ENCODE results near the gene NRBF2.

The NRBF2 gene

GRCh38 chr10:63157845-63158624, 24.9 kb downstream of the NRBF2 start:
- POLR2A ChIA-PET = no interaction called here
- TF ChIP-seq CTBP1 (IDR thresholded peaks at IDR 0.05; ENCODE audit: borderline replicate concordance) (no peak), FOXM1 (IDR thresholded peaks at IDR 0.05; ENCODE audit: borderline replicate concordance) (no peak), ZNF384 (IDR thresholded peaks at IDR 0.05) (no peak), NFRKB (IDR thresholded peaks at IDR 0.05) (no peak), LEF1 (IDR thresholded peaks at IDR 0.05; ENCODE audit: borderline replicate concordance) (no peak), SP1 (IDR thresholded peaks at IDR 0.05) (no peak), FOXA1 (IDR thresholded peaks at IDR 0.05) (no peak)
- DNase-seq (ENCODE audit: extremely low spot score) = peak; percentile 66
- CTCF ChIA-PET = interaction anchor here (0.6 to 2.1 kb wide), 9 partner anchors 10 to 642 kb away, joined by 3 to 9 read pairs (median 3); no protein-coding TSS in a partner anchor

DNA sequence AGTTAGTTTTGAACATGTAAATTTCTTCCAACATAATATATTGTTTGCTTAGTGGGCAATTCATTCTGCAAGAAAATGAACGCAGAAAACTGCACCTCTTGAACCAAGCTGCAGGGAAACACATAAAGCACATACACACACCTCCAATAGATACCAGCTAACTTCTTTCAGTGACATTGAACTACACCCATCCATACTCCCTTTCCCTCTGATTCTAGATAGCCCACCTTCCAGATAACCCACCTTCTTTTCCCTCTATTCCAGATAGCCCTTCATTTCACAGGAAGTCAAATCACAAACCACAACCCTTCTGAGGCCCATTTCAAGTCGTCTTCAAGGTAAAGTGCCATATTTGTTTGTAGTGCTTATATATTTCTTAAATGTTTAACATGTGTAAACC, 28.5 kb downstream of the NRBF2 start:
- TF ChIP-seq, protein P1, sequence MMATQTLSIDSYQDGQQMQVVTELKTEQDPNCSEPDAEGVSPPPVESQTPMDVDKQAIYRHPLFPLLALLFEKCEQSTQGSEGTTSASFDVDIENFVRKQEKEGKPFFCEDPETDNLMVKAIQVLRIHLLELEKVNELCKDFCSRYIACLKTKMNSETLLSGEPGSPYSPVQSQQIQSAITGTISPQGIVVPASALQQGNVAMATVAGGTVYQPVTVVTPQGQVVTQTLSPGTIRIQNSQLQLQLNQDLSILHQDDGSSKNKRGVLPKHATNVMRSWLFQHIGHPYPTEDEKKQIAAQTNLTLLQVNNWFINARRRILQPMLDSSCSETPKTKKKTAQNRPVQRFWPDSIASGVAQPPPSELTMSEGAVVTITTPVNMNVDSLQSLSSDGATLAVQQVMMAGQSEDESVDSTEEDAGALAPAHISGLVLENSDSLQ (IDR thresholded peaks at IDR 0.05) = no peak
- TF ChIP-seq LEF1 (IDR thresholded peaks at IDR 0.05; ENCODE audit: borderline replicate concordance) (no peak), ZNF384 (IDR thresholded peaks at IDR 0.05) (no peak), SUZ12 (IDR thresholded peaks at IDR 0.05) (no peak), ELF4 (IDR thresholded peaks at IDR 0.05) (no peak), L3MBTL2 (conservative IDR thresholded peaks at IDR 0.05) (no peak), TARDBP (IDR thresholded peaks at IDR 0.05) (no peak), FOXK2 (IDR thresholded peaks at IDR 0.05) (no peak)
- DNase-seq (ENCODE audit: extremely low spot score) = no peak
- POLR2A ChIA-PET = no interaction called here
- CTCF ChIA-PET = no interaction called here

DNA sequence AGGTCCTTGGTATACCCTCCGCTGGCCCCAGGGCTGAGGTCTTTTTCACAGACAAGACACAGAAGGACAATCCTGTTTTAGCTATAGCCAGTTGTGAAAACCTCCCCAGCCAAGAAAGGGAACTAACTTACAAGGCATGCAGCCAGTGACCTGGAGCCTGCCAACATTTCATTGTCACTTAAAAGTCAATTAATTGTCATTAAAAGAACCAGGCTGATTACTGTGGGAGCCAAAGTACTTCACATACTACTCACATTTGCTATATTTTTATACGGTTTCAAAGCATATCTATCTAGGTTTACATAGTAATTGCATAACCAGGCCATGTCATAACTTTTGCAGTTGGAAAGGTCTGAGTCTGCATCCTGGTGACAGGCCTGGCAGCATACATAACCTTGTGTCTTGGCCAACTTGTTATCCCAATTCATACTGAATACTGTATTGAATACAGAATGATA, 31.1 kb downstream of the NRBF2 start:
- no peak for DNase-seq (ENCODE audit: extremely low spot score)
- ChIA-PET POLR2A (no interaction called here), CTCF (interaction anchor here (0.7 kb wide), 1 partner anchor 23 kb away, joined by 4 read pairs; no protein-coding TSS in a partner anchor)
- TF ChIP-seq FOXK2 (IDR thresholded peaks at IDR 0.05) (no peak), HDGF (IDR thresholded peaks at IDR 0.05; ENCODE audit: borderline replicate concordance) (no peak), ZNF384 (IDR thresholded peaks at IDR 0.05) (no peak), TARDBP (IDR thresholded peaks at IDR 0.05) (no peak), CTBP1 (IDR thresholded peaks at IDR 0.05; ENCODE audit: borderline replicate concordance) (no peak), FOXA1 (IDR thresholded peaks at IDR 0.05) (no peak), BHLHE40 (IDR thresholded peaks at IDR 0.05; ENCODE audit: borderline replicate concordance) (no peak), ELF4 (IDR thresholded peaks at IDR 0.05) (no peak), L3MBTL2 (conservative IDR thresholded peaks at IDR 0.05) (no peak), FOXM1 (IDR thresholded peaks at IDR 0.05; ENCODE audit: borderline replicate concordance) (no peak), LEF1 (IDR thresholded peaks at IDR 0.05; ENCODE audit: borderline replicate concordance) (no peak), NFRKB (IDR thresholded peaks at IDR 0.05) (no peak), SUZ12 (IDR thresholded peaks at IDR 0.05) (no peak), SP1 (IDR thresholded peaks at IDR 0.05) (no peak), ARNT (IDR thresholded peaks at IDR 0.05) (no peak)
- TF ChIP-seq, protein P1 (IDR thresholded peaks at IDR 0.05) = no peak

DNA sequence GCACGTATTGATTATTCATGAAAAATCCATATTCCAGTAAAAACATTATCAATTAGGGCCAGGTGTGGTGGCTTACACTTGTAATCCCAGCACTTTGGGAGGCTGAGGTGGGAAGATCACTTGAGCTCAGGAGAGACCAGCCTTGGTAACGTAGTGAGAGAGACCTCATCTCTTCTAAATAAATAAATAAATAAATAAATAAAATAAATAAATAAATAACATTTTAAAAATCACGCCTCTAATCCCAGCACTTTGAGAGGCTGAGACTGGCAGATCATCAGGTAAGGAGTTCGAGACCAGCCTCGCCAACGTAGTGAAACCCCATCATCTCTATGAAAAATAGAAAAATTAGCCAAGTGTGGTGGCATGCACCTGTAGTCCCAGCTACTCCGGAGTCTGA, 32.1 kb downstream of the NRBF2 start:
- TF ChIP-seq NFRKB (IDR thresholded peaks at IDR 0.05) = no peak
- no peak for TF ChIP-seq ELF4 (IDR thresholded peaks at IDR 0.05)
- TF ChIP-seq HDGF (IDR thresholded peaks at IDR 0.05; ENCODE audit: borderline replicate concordance) = no peak
- TF ChIP-seq SUZ12 (IDR thresholded peaks at IDR 0.05) = no peak
- no peak for TF ChIP-seq ZNF384 (IDR thresholded peaks at IDR 0.05)
- TF ChIP-seq LEF1 (IDR thresholded peaks at IDR 0.05; ENCODE audit: borderline replicate concordance) = no peak
- no peak for TF ChIP-seq FOXA1 (IDR thresholded peaks at IDR 0.05)
- TF ChIP-seq FOXK2 (IDR thresholded peaks at IDR 0.05) = no peak
- TF ChIP-seq L3MBTL2 (conservative IDR thresholded peaks at IDR 0.05) = no peak
- TF ChIP-seq SP1 (IDR thresholded peaks at IDR 0.05) = no peak
- no peak for TF ChIP-seq BHLHE40 (IDR thresholded peaks at IDR 0.05; ENCODE audit: borderline replicate concordance)
- POLR2A ChIA-PET = no interaction called here
- no peak for DNase-seq (ENCODE audit: extremely low spot score)
- CTCF ChIA-PET = interaction anchor here (0.7 to 3.8 kb wide), 2 partner anchors 24 to 554 kb away, joined by 4 to 59 read pairs; no protein-coding TSS in a partner anchor

DNA sequence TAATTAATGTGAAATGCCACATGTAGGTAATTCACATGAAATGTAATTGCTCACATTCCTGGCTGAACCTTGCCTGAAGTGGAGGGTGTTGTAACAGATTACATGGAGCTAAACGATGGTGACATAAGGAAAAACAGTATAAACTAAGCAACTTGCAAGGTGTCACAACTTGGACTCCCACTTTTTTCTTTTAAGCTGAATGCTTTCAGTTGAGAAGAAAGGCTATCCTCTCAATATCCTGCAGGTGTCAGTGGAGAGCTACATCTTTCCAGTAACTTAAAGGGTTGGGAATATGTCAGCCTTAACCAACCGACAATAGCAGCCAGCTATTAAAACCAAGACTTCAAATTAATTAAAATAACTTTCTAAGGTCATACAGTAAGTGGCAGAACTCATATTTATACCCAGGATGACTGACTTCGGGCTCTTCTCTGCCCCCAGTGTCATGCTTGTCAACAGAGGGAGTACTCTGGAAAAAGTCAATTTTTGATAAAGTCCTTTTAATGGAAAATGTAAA, 33.7 kb downstream of the NRBF2 start:
- POLR2A ChIA-PET = interaction anchor here (1.2 to 2.9 kb wide), 5 partner anchors 102 to 470 kb away, joined by 3 to 11 read pairs (median 5); partner anchors contain the start of gene JMJD1C
- DNase-seq (ENCODE audit: extremely low spot score) = peak; percentile 49
- CTCF ChIA-PET = interaction anchor here (0.6 to 3.8 kb wide), 21 partner anchors 8 to 653 kb away, joined by 3 to 59 read pairs (median 4); no protein-coding TSS in a partner anchor
- TF ChIP-seq SP1 (IDR thresholded peaks at IDR 0.05) = no peak
- TF ChIP-seq BHLHE40 (IDR thresholded peaks at IDR 0.05; ENCODE audit: borderline replicate concordance) = no peak
- TF ChIP-seq CTBP1 (IDR thresholded peaks at IDR 0.05; ENCODE audit: borderline replicate concordance) = no peak
- no peak for TF ChIP-seq L3MBTL2 (conservative IDR thresholded peaks at IDR 0.05)
- no peak for TF ChIP-seq LEF1 (IDR thresholded peaks at IDR 0.05; ENCODE audit: borderline replicate concordance)
- TF ChIP-seq FOXA1 (IDR thresholded peaks at IDR 0.05) = no peak
- no peak for TF ChIP-seq HDGF (IDR thresholded peaks at IDR 0.05; ENCODE audit: borderline replicate concordance)
- TF ChIP-seq ELF4 (IDR thresholded peaks at IDR 0.05) = no peak

DNA sequence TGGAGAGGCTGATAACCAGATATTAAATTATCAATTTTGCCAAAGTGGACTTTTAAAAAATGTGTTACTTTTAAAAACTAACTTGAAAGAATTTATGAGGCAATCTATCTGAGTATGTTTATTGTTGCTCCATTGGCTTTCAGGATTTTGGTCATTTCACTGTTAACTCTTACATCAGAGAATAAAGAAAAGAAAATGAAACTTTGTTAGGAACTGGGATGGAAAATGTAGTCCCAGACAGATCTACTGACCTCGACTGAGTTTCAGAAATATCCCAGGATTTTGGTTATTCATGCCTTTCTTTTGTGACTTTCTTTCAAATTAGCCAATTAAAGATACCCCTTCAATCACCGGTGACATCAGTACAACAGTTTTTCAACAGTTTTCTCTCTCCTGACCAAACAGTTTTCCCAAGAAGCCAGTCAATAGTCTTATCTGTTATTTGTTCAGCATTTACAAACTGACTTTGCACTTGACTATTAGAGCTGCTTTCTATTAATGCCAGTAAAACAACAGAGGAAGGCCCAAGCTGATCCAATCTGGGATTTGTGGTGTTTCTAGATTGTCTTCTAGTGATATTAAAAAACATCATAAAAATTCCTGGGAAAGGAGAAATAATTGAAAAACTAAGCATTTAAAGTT, 35.8 kb downstream of the NRBF2 start:
- TF ChIP-seq LEF1 (IDR thresholded peaks at IDR 0.05; ENCODE audit: borderline replicate concordance) (no peak), FOXM1 (IDR thresholded peaks at IDR 0.05; ENCODE audit: borderline replicate concordance) (no peak), ZNF384 (IDR thresholded peaks at IDR 0.05) (no peak), BHLHE40 (IDR thresholded peaks at IDR 0.05; ENCODE audit: borderline replicate concordance) (no peak), HDGF (IDR thresholded peaks at IDR 0.05; ENCODE audit: borderline replicate concordance) (no peak), TARDBP (IDR thresholded peaks at IDR 0.05) (no peak), SP1 (IDR thresholded peaks at IDR 0.05) (no peak), L3MBTL2 (conservative IDR thresholded peaks at IDR 0.05) (no peak), CTBP1 (IDR thresholded peaks at IDR 0.05; ENCODE audit: borderline replicate concordance) (no peak), SUZ12 (IDR thresholded peaks at IDR 0.05) (no peak), FOXA1 (IDR thresholded peaks at IDR 0.05) (no peak)
- TF ChIP-seq, protein P1 (IDR thresholded peaks at IDR 0.05) = no peak
- POLR2A ChIA-PET = interaction anchor here (2.9 kb wide), 1 partner anchor 459 kb away, joined by 9 read pairs; no protein-coding TSS in a partner anchor
- DNase-seq (ENCODE audit: extremely low spot score) = no peak
- CTCF ChIA-PET = interaction anchor here (2.1 kb wide), 1 partner anchor 11 kb away, joined by 9 read pairs; no protein-coding TSS in a partner anchor
